Stimulated activated CD4-positive, alpha-beta T cell treated with anti-CD3 and anti-CD28 coated beads, Interleukin-12 subunit alpha, Interleukin-12 subunit beta, amount 100 ng/mL, for 4 hours (primary cell): Measurements from ENCODE around the gene RRP1B.
"Not testable (repeated sequence)": the region's sequence is repeated elsewhere in the genome, so short reads cannot be mapped to it uniquely, and the experiment has no call there.

Experiments
- DNase-seq: peaks from one replicate; pipeline ENCODE4 v3.0.0-alpha.2; 2020

The RRP1B gene

GRCh38 chr21:43702785-43703034, 43.4 kb downstream of the RRP1B start:
- no peak for DNase-seq

- no peak for DNase-seq
Observed at GRCh38 chr21:43703035-43703880, 43.9 kb downstream of the RRP1B start.

GRCh38 chr21:43707462-43707861, 48.1 kb downstream of the RRP1B start:
- DNase-seq, result no peak

- DNase-seq, result no peak
Observed at GRCh38 chr21:43708745-43709381, 49.5 kb downstream of the RRP1B start.

GRCh38 chr21:43712268-43712942, 53.0 kb downstream of the RRP1B start:
- DNase-seq, result no peak

GRCh38 chr21:43713123-43713522, 53.8 kb downstream of the RRP1B start:
- not testable (repeated sequence) for DNase-seq

- DNase-seq, result no peak
Observed at GRCh38 chr21:43716376-43717165, 57.2 kb downstream of the RRP1B start.

- DNase-seq, result no peak
Observed at GRCh38 chr21:43717166-43717853, 58.0 kb downstream of the RRP1B start.

GRCh38 chr21:43717967-43718871, 58.9 kb downstream of the RRP1B start:
- DNase-seq, result no peak

GRCh38 chr21:43718872-43719747, 59.8 kb downstream of the RRP1B start, which contains the start of gene PDXK:
TSS of gene PDXK (plus strand) at chr21:43719129. CDS start at chr21:43719295, 166 bp downstream.
- peak; percentile 75 for DNase-seq

GRCh38 chr21:43719748-43720538, 60.6 kb downstream of the RRP1B start:
- no peak for DNase-seq

- DNase-seq, result no peak
Observed at GRCh38 chr21:43720539-43721166, 61.3 kb downstream of the RRP1B start.

- no peak for DNase-seq
Observed at GRCh38 chr21:43721206-43721605, 61.8 kb downstream of the RRP1B start.

GRCh38 chr21:43721939-43722338, 62.6 kb downstream of the RRP1B start:
- DNase-seq, result no peak

GRCh38 chr21:43723648-43724047, 64.3 kb downstream of the RRP1B start:
- no peak for DNase-seq

- DNase-seq, result no peak
Observed at GRCh38 chr21:43726686-43727518, 67.5 kb downstream of the RRP1B start.

GRCh38 chr21:43727519-43728153, 68.3 kb downstream of the RRP1B start:
- no peak for DNase-seq

- DNase-seq, result no peak
Observed at GRCh38 chr21:43728154-43728466, 68.8 kb downstream of the RRP1B start.
